Measurements from ENCODE around the gene SCAI.
"Not testable (repeated sequence)": the region's sequence is repeated elsewhere in the genome, so short reads cannot be mapped to it uniquely, and the experiment has no call there.

SCAI gene

DNA sequence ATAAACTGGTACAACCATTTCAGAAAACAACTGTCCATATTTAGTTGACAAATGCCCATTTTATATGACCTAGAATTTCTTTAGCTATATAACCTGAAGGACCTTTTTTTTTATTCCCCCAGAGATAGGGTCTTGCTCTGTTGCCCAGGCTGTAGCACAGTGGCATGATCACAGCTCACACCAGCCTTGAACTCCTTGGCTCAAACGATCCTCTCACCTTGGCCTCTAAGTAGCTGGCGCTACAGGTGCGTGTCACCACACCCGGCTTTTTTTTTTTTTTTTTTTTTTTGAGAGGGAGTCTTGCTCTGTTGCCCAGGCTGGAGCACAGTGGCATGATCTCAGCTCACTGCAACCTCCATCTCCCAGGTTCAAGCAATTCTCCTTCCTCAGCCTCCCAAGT is 28.8 kb downstream of the SCAI start:
- H3K27ac ChIP-seq, H3K4me3 ChIP-seq: not testable (repeated sequence)

GRCh38 chr9:125110464-125110863 is 32.9 kb downstream of the SCAI start:
- no peak overlapping the region for H3K27ac ChIP-seq
- no peak overlapping the region for H3K4me3 ChIP-seq

- not testable (repeated sequence) for H3K4me3 ChIP-seq, H3K27ac ChIP-seq
Measured at GRCh38 chr9:125108541-125108940, 34.8 kb downstream of the SCAI start.

DNA sequence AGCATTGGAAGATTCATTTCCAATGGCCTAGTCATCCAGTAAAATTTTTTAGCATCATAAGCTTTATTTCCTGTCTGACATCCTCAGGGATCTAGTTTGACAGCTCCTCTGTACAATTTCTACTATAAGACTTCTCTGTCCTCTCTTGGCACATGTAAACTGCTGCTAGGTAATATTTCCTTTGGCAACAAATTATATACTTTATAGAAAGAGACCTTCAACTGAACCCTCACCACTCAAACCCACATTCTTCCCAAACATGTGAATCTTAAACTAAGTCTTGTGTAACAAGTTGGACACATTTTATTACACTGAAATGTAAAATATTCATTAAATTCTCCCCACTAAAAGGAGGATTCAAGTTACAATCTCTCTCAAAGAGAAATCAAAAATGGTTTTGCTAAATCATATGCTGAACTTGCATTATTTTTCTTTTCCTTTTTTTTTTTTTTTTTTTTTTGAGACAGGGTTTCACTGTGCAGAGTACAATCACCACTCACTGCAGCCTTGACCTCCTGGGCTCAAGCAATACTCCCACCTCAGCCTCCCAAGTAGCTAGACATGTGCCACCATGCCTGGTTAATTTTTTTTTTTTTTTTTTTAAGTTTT is 36.9 kb downstream of the SCAI start:
- no peak overlapping the region for H3K27ac ChIP-seq
- H3K4me3 ChIP-seq, result no peak overlapping the region

- Histone ChIP-seq H3K4me3 (no peak overlapping the region), H3K27ac (no peak overlapping the region)
Measured at GRCh38 chr9:125103770-125104460, 39.4 kb downstream of the SCAI start.

GRCh38 chr9:125103021-125103420 is 40.3 kb downstream of the SCAI start:
- H3K27ac ChIP-seq, result no peak overlapping the region
- no peak overlapping the region for H3K4me3 ChIP-seq

DNA sequence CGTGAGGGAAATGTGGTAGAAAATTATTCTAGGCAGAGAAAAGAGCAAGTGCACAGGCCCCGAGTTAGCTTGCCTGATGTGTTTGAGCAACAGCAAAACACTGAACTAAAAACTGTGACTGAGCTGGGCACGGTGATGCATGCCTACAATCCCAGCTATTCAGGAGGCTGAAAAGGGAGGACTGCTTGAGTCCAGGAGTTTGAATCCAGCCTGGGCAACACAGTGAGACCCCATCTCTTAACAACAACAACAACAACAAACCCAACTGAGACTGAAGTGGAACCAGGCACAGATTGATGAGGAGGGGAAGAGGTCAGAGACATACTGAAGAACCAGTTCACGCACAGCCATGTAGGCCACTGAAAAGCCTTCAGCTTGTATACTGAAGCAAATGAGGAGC is 42.5 kb downstream of the SCAI start:
- Histone ChIP-seq H3K27ac (no peak overlapping the region), H3K4me3 (no peak overlapping the region)

DNA sequence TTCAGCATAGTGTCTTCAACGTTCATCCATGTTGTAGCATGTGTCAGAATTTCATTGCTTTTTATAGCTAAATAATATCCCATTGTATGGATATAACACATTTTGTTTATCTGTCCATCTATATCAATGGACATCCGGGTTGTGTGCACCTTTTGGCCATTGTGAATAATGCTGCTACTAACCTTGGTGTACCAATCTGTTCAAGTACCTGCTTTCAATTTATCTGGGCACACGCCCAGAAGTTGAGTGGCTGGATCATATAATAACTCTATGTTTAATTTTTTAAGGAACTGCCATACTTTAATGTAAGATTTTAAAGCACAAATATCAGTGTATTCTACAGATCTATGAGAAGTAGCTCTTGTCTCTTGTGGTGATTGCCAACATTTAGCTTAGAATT is 43.5 kb downstream of the SCAI start:
- Histone ChIP-seq H3K4me3 (no peak overlapping the region), H3K27ac (no peak overlapping the region)

GRCh38 chr9:125095821-125096443 is 47.4 kb downstream of the SCAI start:
- no peak overlapping the region for H3K4me3 ChIP-seq
- H3K27ac ChIP-seq, result no peak overlapping the region

- H3K27ac ChIP-seq, result no peak overlapping the region
- no peak overlapping the region for H3K4me3 ChIP-seq
Measured at GRCh38 chr9:125091121-125091520, 52.2 kb downstream of the SCAI start.

DNA sequence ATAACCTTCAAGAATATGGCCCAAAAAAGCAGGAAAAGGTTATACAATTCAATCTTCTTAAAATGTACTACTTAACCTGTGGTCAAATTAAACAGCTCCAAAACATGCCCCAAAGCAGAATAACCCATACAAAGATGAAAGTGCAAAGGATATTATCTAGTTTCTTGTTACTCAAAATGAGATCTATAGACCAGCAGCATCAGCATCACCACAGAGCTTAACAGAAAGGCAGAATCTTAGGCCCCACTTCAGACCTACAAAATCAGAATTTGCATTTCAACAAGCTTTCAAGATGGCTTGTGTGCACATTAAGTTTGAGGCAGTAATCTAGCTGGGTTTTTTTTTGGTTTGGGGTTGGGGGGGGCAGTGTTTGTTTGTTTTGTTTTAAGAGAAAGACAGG is 54.0 kb downstream of the SCAI start:
- Histone ChIP-seq H3K4me3 (no peak overlapping the region), H3K27ac (no peak overlapping the region)

DNA sequence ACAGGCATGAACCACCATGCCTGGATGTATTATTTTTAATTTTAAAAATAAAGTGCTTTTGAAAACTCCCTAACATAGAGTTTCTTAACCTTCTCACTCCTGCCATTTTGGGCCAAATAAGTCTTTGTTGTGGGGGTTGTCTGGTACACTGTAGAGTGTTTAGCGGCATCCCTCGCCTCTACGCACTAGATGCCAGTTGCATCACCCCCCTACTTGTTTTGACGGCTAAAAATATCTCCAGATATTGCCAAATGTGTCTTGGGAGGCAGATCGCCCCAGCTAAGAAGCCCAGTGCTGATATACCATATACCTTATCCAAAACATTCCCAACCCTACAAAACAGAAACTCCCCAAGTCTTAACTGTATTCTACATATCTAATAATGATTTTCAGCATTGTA is 54.6 kb downstream of the SCAI start:
- H3K4me3 ChIP-seq, result no peak overlapping the region
- H3K27ac ChIP-seq, result no peak overlapping the region

GRCh38 chr9:125085703-125086477 is 57.4 kb downstream of the SCAI start:
- Histone ChIP-seq H3K27ac (no peak overlapping the region), H3K4me3 (no peak overlapping the region)

DNA sequence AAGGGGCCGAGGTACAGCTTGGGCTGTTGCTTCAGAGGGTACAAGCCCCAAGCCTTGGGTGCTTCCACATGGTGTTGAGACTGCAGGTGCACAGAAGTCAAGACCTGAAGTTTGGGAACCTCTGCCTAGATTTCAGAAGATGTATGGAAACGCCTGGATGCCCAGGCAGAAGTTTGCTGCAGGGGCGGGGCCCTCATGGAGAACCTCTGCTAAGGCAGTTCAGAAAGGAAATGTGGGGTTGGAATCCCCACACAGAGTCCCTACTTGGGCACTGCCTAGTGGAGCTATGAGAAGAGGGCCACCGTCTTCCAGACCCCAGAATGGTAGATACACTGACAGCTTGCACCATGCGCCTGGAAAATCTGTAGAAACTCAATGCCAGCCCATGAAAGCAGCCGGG is 61.1 kb downstream of the SCAI start:
- H3K4me3 ChIP-seq, H3K27ac ChIP-seq: not testable (repeated sequence)

- H3K27ac ChIP-seq, H3K4me3 ChIP-seq: not testable (repeated sequence)
Measured at GRCh38 chr9:125080797-125081196, 62.5 kb downstream of the SCAI start.

GRCh38 chr9:125079931-125080330 is 63.4 kb downstream of the SCAI start:
- H3K27ac ChIP-seq, result no peak overlapping the region
- H3K4me3 ChIP-seq, result no peak overlapping the region

- H3K27ac ChIP-seq, result no peak overlapping the region
- no peak overlapping the region for H3K4me3 ChIP-seq
Measured at GRCh38 chr9:125075997-125076396, 67.3 kb downstream of the SCAI start.

GRCh38 chr9:125074976-125075375 is 68.4 kb downstream of the SCAI start:
- Histone ChIP-seq H3K4me3 (no peak overlapping the region), H3K27ac (no peak overlapping the region)

GRCh38 chr9:125066839-125067619 is 76.3 kb downstream of the SCAI start:
- Histone ChIP-seq H3K4me3 (no peak overlapping the region), H3K27ac (peak overlapping the region in 11 of 21 experiments; percentile 9 to 71 (median 44))

DNA sequence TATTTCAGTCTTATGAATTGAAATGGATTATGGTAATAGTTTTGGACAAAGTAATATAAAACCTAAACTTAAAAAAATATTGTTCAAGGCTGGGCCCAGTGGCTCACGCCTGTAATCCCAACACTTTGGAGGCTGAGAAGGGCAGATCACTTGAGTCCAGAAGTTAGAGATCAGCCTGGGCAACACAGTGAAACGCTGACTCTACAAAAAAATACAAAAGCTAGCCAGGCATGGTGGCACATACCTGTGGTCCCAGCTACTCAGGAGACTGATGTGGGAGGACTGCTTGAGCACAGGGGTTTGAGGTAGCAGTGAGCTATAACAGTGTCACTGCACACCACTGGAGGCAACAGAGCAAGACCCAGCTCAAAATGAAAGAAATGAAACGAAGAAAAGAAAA is 81.9 kb downstream of the SCAI start:
- Histone ChIP-seq H3K4me3 (no peak overlapping the region), H3K27ac (no peak overlapping the region)

Measured in skin epidermis (tissue), 12 donors.